Activated T-cell treated with anti-CD3 and anti-CD28 coated beads, Interleukin-2, amount 50 U/mL, for 72 hours (primary cell): ENCODE data around the gene PWWP2B. TPM values are rescaled to one million over a fixed set of nuclear protein-coding genes. Genes with fewer than 3 reads are reported as not detected.

Source experiments
- ATAC-seq, 2 donors: fragments of 150-1000 bp; cut with Tn5 transposase; replicated peaks in 1 of 2; 2 replicates each; pipeline ENCODE4 v1.10.0; 2021; ENCODE audit warnings: moderate library complexity in 2 of 2, mild to moderate bottlenecking in 1 of 2
- DNase-seq, 2 donors: peaks; one replicate each; pipeline ENCODE4 v3.0.0; 2021 to 2022; ENCODE audit warnings: mixed read lengths in 1 of 2
- H3K27ac Mint-ChIP-seq: one replicate; pipeline ENCODE4 v1.8.0; 2022; ENCODE audit warnings: mild to moderate bottlenecking, moderate library complexity, mixed read lengths
- H3K27me3 Mint-ChIP-seq: one replicate; pipeline ENCODE4 v1.8.0; 2022; ENCODE audit warnings: low read depth, mixed read lengths
- H3K36me3 Mint-ChIP-seq, 2 donors: one replicate each; pipeline ENCODE4 v1.8.0; 2022; ENCODE audit warnings: mixed read lengths in 2 of 2, mild to moderate bottlenecking in 1 of 2; ENCODE audit not compliant: insufficient read depth in 2 of 2
- H3K4me1 Mint-ChIP-seq: one replicate; pipeline ENCODE4 v1.8.0; 2022; ENCODE audit warnings: low read depth, mixed read lengths
- H3K4me3 Mint-ChIP-seq, 2 donors: one replicate each; pipeline ENCODE4 v1.8.0; 2022; ENCODE audit warnings: mild to moderate bottlenecking in 2 of 2, mixed read lengths in 2 of 2, moderate library complexity in 2 of 2
- H3K9me3 Mint-ChIP-seq, 2 donors: one replicate each; pipeline ENCODE4 v1.8.0; 2022; ENCODE audit warnings: mixed read lengths in 2 of 2
- total RNA-seq, 2 donors: library from RNA; stranded (reverse); gene quantifications; one replicate each; pipeline ENCODE4 v1.2.3, GENCODE V29; 2022

PWWP2B gene
- total RNA-seq, 2 donors from 2014 or later: 3.1 to 5.2 TPM

GRCh38 chr10:132368391-132368790 lies 28.6 kb upstream of the PWWP2B start:
- Mint-ChIP-seq H3K27me3 (no peaks in the 10 kb centered on the region), H3K9me3 (peaks cover 0 to 6% of the 10 kb centered on the region in 2 donors), H3K36me3 (peaks cover 2 to 6% of the 10 kb centered on the region in 2 donors), H3K4me1 (peaks cover 9% of the 10 kb centered on the region), H3K4me3 (no peak overlapping the region), H3K27ac (no peak overlapping the region)
- ATAC-seq: no peak
- DNase-seq: no peak

DNA sequence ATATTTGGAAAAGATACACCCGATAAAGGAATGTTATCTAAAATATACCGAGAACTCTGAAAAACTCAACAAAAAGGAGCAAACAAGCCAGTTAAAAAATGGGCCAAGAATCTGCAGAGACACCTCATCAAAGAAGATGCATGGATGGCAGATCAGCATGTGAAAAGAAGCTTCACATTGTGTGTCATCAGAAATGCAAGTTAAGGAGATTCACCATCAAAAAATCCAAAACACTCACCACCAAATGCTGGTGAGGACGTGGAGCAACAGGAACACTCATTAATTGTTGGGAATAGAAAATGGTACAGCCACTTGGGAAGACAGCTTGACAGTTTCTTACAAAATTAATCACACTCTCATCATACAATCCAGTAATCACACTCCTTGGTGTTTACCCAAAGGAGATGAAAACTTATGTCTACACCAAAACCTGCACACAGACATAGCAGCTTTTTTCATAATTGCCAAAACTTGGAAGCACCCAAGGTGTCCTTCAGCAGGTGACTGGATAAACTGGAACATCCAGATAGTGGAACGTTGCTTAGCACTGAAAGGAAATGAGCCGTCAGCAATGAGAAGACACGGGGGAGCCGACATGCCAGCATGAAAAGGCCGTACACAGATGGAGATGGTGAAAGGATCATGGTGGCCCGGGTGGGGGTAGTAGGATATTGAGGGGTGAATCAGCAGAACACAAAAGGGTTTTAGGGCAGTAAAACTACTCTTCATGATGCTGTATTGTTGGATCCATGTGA lies 27.9 kb upstream of the PWWP2B start:
- Mint-ChIP-seq H3K9me3 (peaks cover 0 to 6% of the 10 kb centered on the region in 2 donors), H3K27me3 (no peaks in the 10 kb centered on the region), H3K4me1 (peaks cover 9% of the 10 kb centered on the region), H3K36me3 (peaks cover 2 to 6% of the 10 kb centered on the region in 2 donors), H3K27ac (no peak overlapping the region), H3K4me3 (no peak overlapping the region)
- ATAC-seq (no peak), DNase-seq (no peak)

GRCh38 chr10:132369636-132370185 lies 27.3 kb upstream of the PWWP2B start:
- Mint-ChIP-seq H3K4me3 (no peak overlapping the region), H3K4me1 (peaks cover 8% of the 10 kb centered on the region), H3K36me3 (peaks cover 0 to under 1% of the 10 kb centered on the region in 2 donors), H3K27me3 (no peaks in the 10 kb centered on the region), H3K27ac (no peak overlapping the region), H3K9me3 (peaks cover 0 to under 1% of the 10 kb centered on the region in 2 donors)
- DNase-seq (no peak), ATAC-seq (no peak)

DNA sequence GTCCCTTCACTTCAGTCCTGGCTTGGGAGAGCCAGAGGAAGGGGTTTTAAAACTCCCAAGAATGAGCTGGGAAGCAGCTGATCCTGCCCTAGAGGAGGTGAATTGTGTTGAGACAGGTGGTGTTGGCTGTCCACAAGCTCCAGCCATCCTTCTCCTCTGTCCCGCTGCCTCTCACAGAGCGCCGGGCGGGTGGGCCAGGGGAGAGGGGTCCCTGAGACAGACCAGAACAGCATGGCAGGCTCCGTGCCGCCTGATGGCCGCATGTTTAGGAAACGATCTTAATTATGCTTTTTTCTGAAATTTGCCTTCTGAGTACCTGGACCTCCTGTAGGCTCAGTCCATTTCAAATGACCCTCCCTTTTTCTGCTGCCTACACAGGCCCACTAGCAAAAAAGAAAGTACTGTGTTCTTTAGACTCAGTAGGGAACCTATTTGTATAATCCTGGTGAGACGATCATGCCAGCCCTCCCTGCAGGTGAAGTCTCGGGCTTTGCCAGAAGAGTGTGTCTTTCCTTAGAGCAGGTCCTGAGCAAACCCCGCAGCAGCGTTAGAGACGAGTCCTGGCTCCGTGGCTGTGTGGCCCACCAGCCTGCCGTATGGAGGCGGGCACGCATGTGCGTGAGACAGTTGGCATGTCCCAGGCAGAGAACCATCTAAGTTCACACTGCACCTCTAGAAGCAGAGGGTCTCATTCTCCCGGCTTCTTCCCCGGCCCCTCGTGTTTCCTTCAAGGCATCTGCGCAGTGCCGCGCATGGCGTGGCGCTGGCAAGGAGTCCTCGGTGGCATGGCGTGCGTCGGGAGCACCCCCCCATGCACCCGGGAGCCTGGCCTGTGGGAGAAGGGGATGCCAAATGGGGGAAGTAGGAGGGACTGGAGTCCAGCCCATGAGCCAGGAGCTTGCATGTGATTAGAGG lies 26.3 kb upstream of the PWWP2B start:
- H3K9me3 Mint-ChIP-seq: no peaks in the 10 kb centered on the region

GRCh38 chr10:132371641-132372081 lies 25.3 kb upstream of the PWWP2B start:
- Mint-ChIP-seq H3K27me3 (no peaks in the 10 kb centered on the region), H3K27ac (no peak overlapping the region), H3K4me1 (peaks cover 5% of the 10 kb centered on the region), H3K4me3 (no peak overlapping the region), H3K9me3 (no peaks in the 10 kb centered on the region), H3K36me3 (no peaks in the 10 kb centered on the region)
- ATAC-seq (no peak), DNase-seq (peak in 1 of 2 donors; percentile 25)

More for the DNA sequence above, 26.3 kb upstream of the PWWP2B start:
- Mint-ChIP-seq H3K36me3 (no peaks in the 10 kb centered on the region), H3K27me3 (no peaks in the 10 kb centered on the region), H3K4me3 (no peak overlapping the region), H3K4me1 (peaks cover 5% of the 10 kb centered on the region), H3K27ac (no peak overlapping the region)
- ATAC-seq (no peak), DNase-seq (no peak)

GRCh38 chr10:132372516-132373095 lies 24.4 kb upstream of the PWWP2B start:
- Mint-ChIP-seq H3K4me1 (peaks cover 5% of the 10 kb centered on the region), H3K4me3 (no peak overlapping the region), H3K36me3 (no peaks in the 10 kb centered on the region), H3K27ac (no peak overlapping the region), H3K9me3 (no peaks in the 10 kb centered on the region), H3K27me3 (no peaks in the 10 kb centered on the region)
- ATAC-seq: no peak
- no peak for DNase-seq

DNA sequence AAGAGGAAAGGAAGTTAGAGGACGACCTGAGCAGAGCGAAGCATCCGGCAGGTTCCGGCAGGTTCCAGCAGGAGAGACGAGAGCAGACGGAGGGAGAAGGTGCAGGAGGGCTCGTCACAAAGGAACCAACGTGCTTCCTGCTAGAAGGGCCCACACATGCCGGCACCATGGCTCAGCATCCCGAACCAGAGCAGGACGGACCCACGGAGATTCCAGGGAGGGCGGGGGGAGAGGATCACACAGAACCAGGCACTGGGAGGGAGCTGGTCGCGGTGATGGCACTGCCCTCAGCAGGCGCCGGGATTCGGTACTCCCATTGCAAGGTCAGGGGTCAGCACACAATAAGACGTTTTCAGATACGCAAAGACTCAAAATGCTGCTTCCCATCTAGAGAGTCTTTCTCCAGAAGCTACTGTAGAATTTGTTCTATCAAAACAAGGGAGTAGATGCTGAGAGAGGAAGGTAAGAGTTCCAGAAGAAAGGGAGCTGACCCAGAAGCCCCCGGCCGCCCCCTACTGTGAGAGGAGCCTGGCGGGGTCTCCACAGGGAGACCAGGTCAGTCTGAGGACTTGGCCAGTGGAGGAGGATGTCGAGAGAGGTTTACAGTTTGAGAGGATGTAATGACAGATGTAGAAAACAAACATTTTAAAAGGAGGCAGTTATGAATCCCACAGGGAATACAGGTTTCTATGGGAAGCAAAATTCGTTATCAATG lies 23.6 kb upstream of the PWWP2B start:
- H3K4me3 Mint-ChIP-seq: no peak overlapping the region
- H3K9me3 Mint-ChIP-seq: no peaks in the 10 kb centered on the region
- peaks cover 5% of the 10 kb centered on the region for H3K4me1 Mint-ChIP-seq
- H3K27ac Mint-ChIP-seq: no peak overlapping the region
- ATAC-seq: no peak
- H3K36me3 Mint-ChIP-seq: no peaks in the 10 kb centered on the region
- no peak for DNase-seq
- no peaks in the 10 kb centered on the region for H3K27me3 Mint-ChIP-seq

DNA sequence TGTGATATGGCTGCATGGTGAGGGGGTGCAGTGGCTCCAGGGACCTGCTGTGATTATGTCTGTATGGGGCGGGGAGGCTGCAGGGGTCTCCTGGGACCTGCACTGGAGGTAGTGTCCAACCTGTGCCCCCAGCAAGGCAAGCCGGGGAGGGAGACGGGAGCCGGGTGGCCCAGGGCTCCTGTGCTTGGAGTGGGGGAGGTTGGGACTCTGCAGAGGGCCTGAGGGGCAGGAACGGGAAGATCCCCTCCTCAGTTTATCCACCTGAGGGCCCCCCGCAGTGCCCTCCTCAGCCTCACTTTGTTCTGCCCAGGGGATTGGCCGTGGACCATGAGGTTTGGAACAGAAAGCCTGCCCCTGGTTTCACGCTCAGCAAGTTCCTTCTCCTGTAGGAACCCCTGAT lies 22.8 kb upstream of the PWWP2B start:
- Mint-ChIP-seq H3K27ac (no peak overlapping the region), H3K4me3 (no peak overlapping the region), H3K36me3 (no peaks in the 10 kb centered on the region), H3K4me1 (peaks cover 5% of the 10 kb centered on the region), H3K27me3 (no peaks in the 10 kb centered on the region), H3K9me3 (no peaks in the 10 kb centered on the region)
- ATAC-seq: no peak
- no peak for DNase-seq

- ATAC-seq (no peak), DNase-seq (no peak)
- H3K27me3 Mint-ChIP-seq: no peaks in the 10 kb centered on the region
- H3K4me1 Mint-ChIP-seq: peaks cover 5% of the 10 kb centered on the region
- no peaks in the 10 kb centered on the region for H3K36me3 Mint-ChIP-seq
- no peaks in the 10 kb centered on the region for H3K9me3 Mint-ChIP-seq
- H3K27ac Mint-ChIP-seq: no peak overlapping the region
- H3K4me3 Mint-ChIP-seq: no peak overlapping the region
Observed at GRCh38 chr10:132374612-132375011, 22.4 kb upstream of the PWWP2B start.

DNA sequence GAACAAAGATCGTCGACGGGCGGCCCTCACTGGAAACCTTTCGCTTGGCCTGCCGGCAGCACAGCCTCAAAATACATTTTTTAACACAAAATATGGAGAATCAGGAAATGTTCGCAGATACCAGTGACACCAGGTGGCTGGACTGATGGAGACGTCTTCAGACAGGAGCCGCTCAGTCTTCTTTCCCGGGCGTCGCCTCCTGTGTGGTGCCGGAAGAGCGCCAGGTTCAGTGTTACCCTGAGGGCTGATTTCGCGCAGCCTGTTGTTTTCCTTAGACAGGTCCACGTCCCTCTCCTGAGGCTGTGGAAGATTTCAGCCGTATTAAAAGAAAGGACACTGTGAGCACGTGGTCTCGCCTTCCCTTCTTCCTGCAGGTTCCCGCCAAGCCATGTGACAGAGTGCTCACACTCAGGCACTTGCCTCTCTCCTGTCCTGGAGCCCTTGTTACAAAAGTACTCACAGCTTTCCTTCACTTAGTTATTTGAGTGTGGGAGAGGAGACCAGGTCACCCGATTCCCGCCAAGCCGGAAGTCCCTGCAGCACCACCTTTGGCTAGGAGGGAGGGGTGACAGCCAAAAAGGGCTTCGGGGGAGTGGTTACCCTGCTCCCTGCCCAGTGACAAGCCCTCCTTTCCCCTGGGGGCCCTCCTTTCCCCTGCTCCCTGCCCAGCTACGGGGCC lies 21.7 kb upstream of the PWWP2B start:
- H3K4me3 Mint-ChIP-seq: no peak overlapping the region
- no peaks in the 10 kb centered on the region for H3K36me3 Mint-ChIP-seq
- peaks cover 5% of the 10 kb centered on the region for H3K4me1 Mint-ChIP-seq
- DNase-seq (no peak), ATAC-seq (no peak)
- no peaks in the 10 kb centered on the region for H3K9me3 Mint-ChIP-seq
- H3K27ac Mint-ChIP-seq: no peak overlapping the region
- H3K27me3 Mint-ChIP-seq: no peaks in the 10 kb centered on the region

- Mint-ChIP-seq H3K4me3 (no peak overlapping the region), H3K9me3 (no peaks in the 10 kb centered on the region), H3K4me1 (peaks cover 5% of the 10 kb centered on the region), H3K36me3 (no peaks in the 10 kb centered on the region), H3K27ac (no peak overlapping the region), H3K27me3 (no peaks in the 10 kb centered on the region)
- no peak for ATAC-seq
- no peak for DNase-seq
Observed at GRCh38 chr10:132375795-132376297, 21.2 kb upstream of the PWWP2B start.

DNA sequence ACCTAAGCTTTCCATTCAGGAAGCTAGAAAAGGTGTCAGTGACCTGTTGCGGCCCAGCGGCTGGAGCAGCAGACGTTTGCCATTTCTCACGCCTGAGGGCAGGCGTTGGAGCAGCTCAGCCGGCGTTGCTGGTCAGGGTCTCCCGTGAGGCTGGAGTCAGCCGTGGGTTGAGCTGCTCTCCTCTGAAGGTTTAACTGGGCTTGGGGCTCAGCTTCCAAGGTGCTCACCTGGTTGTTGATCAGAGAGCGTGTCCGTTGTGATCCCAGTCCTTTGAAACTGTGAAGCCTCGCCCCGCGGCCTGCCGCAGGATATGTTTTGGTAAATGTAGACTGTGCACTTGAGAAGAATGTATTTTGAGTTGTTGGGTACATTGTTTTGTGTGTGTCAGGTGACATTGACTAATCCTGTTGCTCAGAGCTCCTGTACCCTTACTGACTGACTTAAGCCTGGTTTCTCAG lies 20.6 kb upstream of the PWWP2B start:
- H3K36me3 Mint-ChIP-seq: no peaks in the 10 kb centered on the region
- no peak for DNase-seq

More for the DNA sequence above, 20.6 kb upstream of the PWWP2B start:
- Mint-ChIP-seq H3K4me1 (peaks cover 5% of the 10 kb centered on the region), H3K4me3 (no peak overlapping the region), H3K9me3 (no peaks in the 10 kb centered on the region), H3K27ac (no peak overlapping the region), H3K27me3 (no peaks in the 10 kb centered on the region)
- ATAC-seq: no peak
